Measurements from ENCODE around the gene MAGI2.

The MAGI2 gene

GRCh38 chr7:78099715-78100394 lies 1353.6 kb downstream of the MAGI2 start:
- DNase-seq (ENCODE audit: low read depth), result peak; percentile 60

DNA sequence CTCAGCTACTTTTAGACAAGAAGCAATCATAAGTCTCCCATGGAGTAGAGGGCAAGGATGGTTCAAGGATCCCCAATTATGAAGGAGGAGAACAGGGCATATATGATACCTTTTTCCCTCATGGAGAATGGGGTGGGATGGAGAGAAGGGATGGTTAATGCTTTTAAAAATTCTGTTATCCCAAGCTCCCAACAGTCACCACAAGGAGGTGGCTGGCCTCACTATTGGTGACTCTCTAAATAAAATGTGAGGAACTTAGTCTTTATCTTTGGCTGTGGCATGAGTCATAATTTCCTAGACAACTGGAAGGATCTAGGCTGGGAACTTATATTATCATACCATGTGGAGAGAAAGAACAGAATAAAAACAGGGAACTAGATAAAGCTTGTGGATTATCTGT lies 1357.9 kb downstream of the MAGI2 start:
- no peak for DNase-seq (ENCODE audit: low read depth)

More at GRCh38 chr7:78099715-78100394, 1353.6 kb downstream of the MAGI2 start:
- H3K4me3 ChIP-seq (ENCODE audit: low read depth, low read length), result no peak overlapping the region

DNA sequence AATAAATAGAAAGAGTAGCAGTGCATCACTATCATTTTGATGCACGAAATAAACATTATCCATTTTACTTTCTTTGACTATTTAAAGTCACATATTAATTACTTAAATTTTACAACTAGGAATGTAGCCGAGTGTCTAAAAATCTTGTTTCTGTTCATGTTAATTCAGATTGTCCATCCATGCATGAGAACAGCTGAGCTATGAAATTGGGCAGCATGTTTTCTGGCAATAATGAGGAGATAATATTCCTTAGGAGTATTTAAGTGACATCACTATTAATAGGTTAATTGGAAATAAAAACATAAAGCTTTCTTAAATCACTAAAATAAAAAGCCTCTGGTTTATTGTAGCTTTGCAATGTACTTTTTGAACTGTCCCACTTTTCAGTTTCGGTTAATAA lies 1361.1 kb downstream of the MAGI2 start:
- no peak overlapping the region for H3K4me3 ChIP-seq (ENCODE audit: low read depth, low read length)
- DNase-seq (ENCODE audit: low read depth), result no peak

More for the DNA sequence above, 1357.9 kb downstream of the MAGI2 start:
- no peak overlapping the region for H3K4me3 ChIP-seq (ENCODE audit: low read depth, low read length)

DNA sequence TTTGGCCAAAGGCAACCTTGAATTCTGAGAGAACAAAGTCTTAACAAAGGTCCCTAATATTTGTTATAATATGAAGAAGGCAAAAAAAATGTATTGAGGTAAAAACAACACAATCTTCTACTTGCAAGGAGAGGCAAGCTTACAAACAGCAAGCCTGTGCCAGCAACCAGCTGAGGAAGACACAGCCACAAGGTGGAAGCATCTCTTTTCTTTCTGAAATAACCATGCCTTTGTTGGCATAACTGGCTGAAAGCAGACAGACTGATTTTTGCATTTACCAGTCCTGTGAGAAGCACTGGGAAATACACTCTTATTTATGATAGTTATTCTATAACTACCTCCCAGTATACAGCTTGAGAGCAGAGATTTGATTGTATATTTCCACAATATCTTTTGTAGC lies 1362.9 kb downstream of the MAGI2 start:
- no peak overlapping the region for H3K4me3 ChIP-seq (ENCODE audit: low read depth, low read length)
- no peak for DNase-seq (ENCODE audit: low read depth)

DNA sequence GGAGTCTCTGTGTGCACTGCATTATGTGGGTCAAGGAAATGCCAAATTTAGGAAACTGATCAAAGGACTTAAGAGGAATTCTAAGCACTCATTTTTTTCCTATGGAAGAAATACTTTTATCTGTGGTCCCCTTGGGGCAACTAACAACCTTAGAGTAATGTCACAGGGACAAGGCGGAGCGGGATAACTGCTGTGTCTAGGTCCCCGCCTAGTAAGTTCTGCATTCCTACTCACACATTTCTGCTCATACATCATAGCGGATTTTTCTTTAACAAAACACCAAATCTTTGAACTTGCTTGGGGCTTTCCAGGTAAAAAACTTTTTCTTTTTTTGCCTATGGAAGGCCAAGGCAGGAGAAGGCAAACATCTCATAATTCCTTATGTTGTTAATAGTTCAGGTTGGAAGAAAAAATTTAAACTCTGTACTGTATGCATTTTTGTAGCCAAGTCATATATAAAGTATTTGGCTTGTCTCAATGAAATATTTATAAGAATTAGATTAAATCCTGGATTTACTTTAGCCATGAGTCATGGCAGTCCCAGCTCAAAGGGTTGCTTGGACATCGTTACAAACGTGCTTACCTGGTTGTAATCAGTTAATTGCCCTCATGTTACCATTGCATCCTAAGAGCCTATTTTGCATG lies 1369.9 kb downstream of the MAGI2 start:
- DNase-seq (ENCODE audit: low read depth), result no peak
- H3K4me3 ChIP-seq (ENCODE audit: low read depth, low read length), result no peak overlapping the region

DNA sequence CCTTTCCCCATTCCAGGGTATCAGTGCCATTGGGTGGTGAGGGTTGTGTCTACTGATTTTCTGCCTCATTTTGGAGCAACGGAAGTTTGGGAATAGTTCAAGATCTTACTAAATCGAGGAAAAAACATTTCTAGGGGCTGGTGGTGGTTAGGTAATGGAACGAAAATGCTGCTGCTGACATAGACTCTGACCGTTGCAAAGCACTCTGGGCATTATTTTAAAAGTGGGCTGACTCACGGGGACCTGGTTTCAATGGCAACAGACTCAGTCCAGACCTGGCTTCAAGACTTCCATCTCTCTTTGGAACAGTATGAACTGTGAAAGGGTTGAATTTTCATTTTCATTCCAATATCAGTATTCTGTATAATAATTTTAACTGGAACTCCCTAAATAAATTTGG lies 1370.9 kb downstream of the MAGI2 start:
- DNase-seq (ENCODE audit: low read depth), result no peak

GRCh38 chr7:78081888-78082287 lies 1371.6 kb downstream of the MAGI2 start:
- H3K4me3 ChIP-seq (ENCODE audit: low read depth, low read length), result no peak overlapping the region
- no peak for DNase-seq (ENCODE audit: low read depth)

More for the DNA sequence above, 1370.9 kb downstream of the MAGI2 start:
- H3K4me3 ChIP-seq (ENCODE audit: low read depth, low read length), result no peak overlapping the region

GRCh38 chr7:78081344-78081743 lies 1372.1 kb downstream of the MAGI2 start:
- no peak for DNase-seq (ENCODE audit: low read depth)

GRCh38 chr7:78080811-78081210 lies 1372.7 kb downstream of the MAGI2 start:
- no peak overlapping the region for H3K4me3 ChIP-seq (ENCODE audit: low read depth, low read length)
- no peak for DNase-seq (ENCODE audit: low read depth)

More at GRCh38 chr7:78081344-78081743, 1372.1 kb downstream of the MAGI2 start:
- H3K4me3 ChIP-seq (ENCODE audit: low read depth, low read length), result no peak overlapping the region

GRCh38 chr7:78080241-78080640 lies 1373.2 kb downstream of the MAGI2 start:
- H3K4me3 ChIP-seq (ENCODE audit: low read depth, low read length), result no peak overlapping the region
- no peak for DNase-seq (ENCODE audit: low read depth)

DNA sequence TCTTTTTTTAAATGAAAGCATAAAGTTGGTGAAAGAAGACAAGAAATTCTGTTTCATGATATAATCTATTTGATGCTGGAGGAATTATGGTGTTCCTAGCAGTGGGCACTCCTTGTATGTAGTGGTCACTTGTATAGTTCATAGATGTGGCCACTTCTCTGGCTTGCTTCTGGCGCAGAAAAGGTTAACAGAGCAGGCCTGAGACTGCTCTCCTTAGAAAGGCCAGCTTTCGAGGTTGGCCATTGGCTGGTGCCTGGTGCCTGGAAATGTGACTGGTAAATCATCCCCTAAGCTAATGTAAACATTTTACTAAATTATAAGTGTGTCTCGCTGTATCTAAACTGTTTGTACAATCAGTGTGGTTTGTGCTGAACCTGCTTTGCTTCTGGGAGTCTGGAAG lies 1378.8 kb downstream of the MAGI2 start:
- no peak for DNase-seq (ENCODE audit: low read depth)
- no peak overlapping the region for H3K4me3 ChIP-seq (ENCODE audit: low read depth, low read length)

- DNase-seq (ENCODE audit: low read depth), result no peak
- H3K4me3 ChIP-seq (ENCODE audit: low read depth, low read length), result no peak overlapping the region
These were observed 1379.7 kb downstream of the MAGI2 start for GRCh38 chr7:78073609-78074382.

DNA sequence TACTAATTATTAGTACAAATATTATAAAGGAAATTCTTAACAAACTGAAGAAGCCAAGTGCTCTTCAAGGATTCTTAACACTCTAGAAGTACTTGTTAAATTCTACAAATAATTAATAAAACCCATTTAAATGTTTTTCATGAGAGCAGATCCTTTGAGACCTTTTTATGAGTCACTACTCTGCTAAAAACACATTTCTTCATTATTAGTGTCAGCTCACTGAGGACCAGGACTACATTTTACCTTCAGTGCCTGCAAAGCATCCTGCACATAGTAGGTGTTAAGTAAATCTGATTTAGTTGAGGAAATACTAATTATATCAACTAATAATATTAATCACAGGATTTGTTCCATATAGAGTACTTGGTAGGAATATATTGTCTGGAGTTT lies 1381.3 kb downstream of the MAGI2 start:
- no peak overlapping the region for H3K4me3 ChIP-seq (ENCODE audit: low read depth, low read length)
- no peak for DNase-seq (ENCODE audit: low read depth)

- H3K4me3 ChIP-seq (ENCODE audit: low read depth, low read length), result no peak overlapping the region
- no peak for DNase-seq (ENCODE audit: low read depth)
These were observed 1381.8 kb downstream of the MAGI2 start for GRCh38 chr7:78071491-78072200.

DNA sequence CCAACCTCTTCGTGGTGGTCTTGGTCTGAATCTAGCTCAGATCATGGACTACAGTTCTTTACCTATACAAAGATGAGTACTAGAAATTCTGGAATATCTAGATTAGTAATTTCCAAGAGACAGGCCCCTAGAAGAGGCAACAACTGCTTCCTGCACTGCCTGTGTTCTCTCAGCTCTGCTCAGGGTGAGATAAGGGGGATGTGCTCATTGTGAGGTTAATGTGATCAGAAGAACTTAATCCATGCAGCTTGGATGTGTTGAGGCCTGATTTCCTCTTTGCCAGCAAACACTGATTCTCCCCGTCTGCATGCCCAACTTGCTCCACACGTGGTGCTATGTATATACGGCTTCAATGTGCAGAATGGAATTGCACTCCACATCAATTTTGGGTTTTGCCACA lies 1386.9 kb downstream of the MAGI2 start:
- H3K4me3 ChIP-seq (ENCODE audit: low read depth, low read length), result no peak overlapping the region
- DNase-seq (ENCODE audit: low read depth), result no peak

- no peak overlapping the region for H3K4me3 ChIP-seq (ENCODE audit: low read depth, low read length)
- DNase-seq (ENCODE audit: low read depth), result peak; percentile 9
These were observed 1389.7 kb downstream of the MAGI2 start for GRCh38 chr7:78063758-78064157.

DNA sequence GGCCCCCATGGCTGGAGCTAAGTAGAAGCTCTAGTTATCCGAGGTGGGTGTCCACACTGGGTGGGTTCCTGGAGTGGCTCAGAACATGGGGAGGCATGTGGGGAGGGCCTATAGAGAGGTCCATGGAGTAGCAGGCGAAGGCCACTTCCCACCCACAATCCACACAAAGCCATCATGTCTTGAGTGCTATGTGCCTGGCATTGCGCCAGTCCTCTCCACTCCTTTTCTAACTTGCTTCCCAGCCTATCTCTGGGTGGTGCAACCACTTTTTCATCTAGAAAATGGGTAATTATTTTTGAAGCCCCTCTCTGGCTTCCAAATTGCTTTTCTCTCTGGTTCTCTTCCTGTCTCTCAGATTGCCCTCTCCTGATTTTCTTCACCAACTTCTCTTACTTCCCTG lies 1391.3 kb downstream of the MAGI2 start:
- no peak for DNase-seq (ENCODE audit: low read depth)
- no peak overlapping the region for H3K4me3 ChIP-seq (ENCODE audit: low read depth, low read length)

- DNase-seq (ENCODE audit: low read depth), result no peak
These were observed 1395.9 kb downstream of the MAGI2 start for GRCh38 chr7:78057571-78057970.

DNA sequence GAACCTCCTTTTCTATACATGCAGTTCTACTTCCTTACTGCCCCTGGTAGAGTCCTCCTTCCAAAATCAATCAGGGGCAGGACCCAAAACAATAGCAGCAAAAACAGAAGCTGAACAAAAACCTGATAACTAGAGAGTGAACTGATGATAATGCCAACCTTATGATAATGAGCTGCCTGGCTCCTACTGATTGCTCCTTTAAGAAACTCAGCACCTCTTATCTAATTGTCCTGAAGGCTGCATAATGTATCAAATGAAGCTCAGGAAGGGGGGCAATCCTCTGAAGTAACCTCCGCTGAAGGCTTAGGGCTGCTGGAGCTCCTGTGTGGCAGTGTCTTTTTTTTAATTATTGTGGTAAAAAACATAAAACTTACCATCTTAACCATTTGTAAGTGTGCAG lies 1397.9 kb downstream of the MAGI2 start:
- no peak for DNase-seq (ENCODE audit: low read depth)
- H3K4me3 ChIP-seq (ENCODE audit: low read depth, low read length), result no peak overlapping the region

More at GRCh38 chr7:78057571-78057970, 1395.9 kb downstream of the MAGI2 start:
- no peak overlapping the region for H3K4me3 ChIP-seq (ENCODE audit: low read depth, low read length)
